Astrocyte of the spinal cord (primary cell): ENCODE measurements around the gene GALNT17.

Source experiments
- DNase-seq: peaks from one replicate; pipeline ENCODE4 v3.0.0; 2011; ENCODE audit warnings: low read depth, low spot score
- H3K4me3 ChIP-seq: 2 replicates; pipeline ENCODE4 v1.5.1; 2011; ENCODE audit warnings: low read depth, mild to moderate bottlenecking, low read length, moderate library complexity
- CTCF ChIP-seq: IDR thresholded peaks from 2 replicates; pipeline ENCODE4 v1.5.1; 2012; ENCODE audit warnings: low read depth, mild to moderate bottlenecking, low read length, inconsistent platforms
- in situ Hi-C: cut with HindIII; loops from 2 replicates; pipeline ENCODE4 v1.10.0; 2017; ENCODE audit warnings: low sequenced_read_pairs

The GALNT17 gene

GRCh38 chr7:71486856-71487628 lies 355.1 kb downstream of the GALNT17 start:
- TF ChIP-seq CTCF: no peak
- in situ Hi-C loops: no loop called here
- DNase-seq: peak; percentile 92
- no peak overlapping the region for H3K4me3 ChIP-seq

- no peak overlapping the region for H3K4me3 ChIP-seq
- peak; percentile 63 for DNase-seq
- in situ Hi-C loops: no loop called here
- TF ChIP-seq CTCF: no peak
Measured at GRCh38 chr7:71488308-71488707, 356.4 kb downstream of the GALNT17 start.

GRCh38 chr7:71491336-71491735 lies 359.4 kb downstream of the GALNT17 start:
- in situ Hi-C loops: no loop called here
- no peak for TF ChIP-seq CTCF
- no peak for DNase-seq
- no peak overlapping the region for H3K4me3 ChIP-seq

GRCh38 chr7:71495828-71496227 lies 363.9 kb downstream of the GALNT17 start:
- TF ChIP-seq CTCF: no peak
- in situ Hi-C loops: no loop called here

GRCh38 chr7:71497256-71497946 lies 365.5 kb downstream of the GALNT17 start:
- in situ Hi-C loops: no loop called here
- no peak for TF ChIP-seq CTCF
- H3K4me3 ChIP-seq: no peak overlapping the region
- DNase-seq: no peak

More at GRCh38 chr7:71495828-71496227, 363.9 kb downstream of the GALNT17 start:
- no peak for DNase-seq
- no peak overlapping the region for H3K4me3 ChIP-seq

GRCh38 chr7:71498381-71498780 lies 366.4 kb downstream of the GALNT17 start:
- no peak overlapping the region for H3K4me3 ChIP-seq
- DNase-seq: no peak
- in situ Hi-C loops: no loop called here
- TF ChIP-seq CTCF: no peak
